NAMALWA (cell line): Measurements from ENCODE around the gene CALHM4.

Experiments
- DNase-seq: peaks from one replicate; pipeline ENCODE4 v3.0.0-alpha.2; 2015; ENCODE audit warnings: low spot score

The CALHM4 gene

DNA sequence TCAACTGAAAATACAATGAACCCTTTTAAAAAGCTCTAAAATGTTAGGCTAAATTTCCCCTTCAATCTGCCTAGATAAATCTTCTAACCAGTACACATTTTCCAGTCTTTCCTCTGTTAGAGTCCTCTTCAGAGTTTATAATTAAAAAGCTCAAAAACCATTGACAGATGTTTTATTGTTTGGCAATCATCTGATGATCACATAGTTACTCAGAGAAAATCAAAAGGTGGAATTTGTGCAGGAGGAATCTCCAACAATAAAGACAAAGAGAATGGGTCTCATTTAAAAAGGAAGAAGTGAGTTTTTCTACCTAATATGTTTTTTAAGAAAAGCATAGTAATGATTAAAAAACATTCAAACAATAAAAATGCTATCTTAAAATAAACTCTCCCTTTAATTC, 11.1 kb upstream of the CALHM4 start:
- no peak for DNase-seq

DNA sequence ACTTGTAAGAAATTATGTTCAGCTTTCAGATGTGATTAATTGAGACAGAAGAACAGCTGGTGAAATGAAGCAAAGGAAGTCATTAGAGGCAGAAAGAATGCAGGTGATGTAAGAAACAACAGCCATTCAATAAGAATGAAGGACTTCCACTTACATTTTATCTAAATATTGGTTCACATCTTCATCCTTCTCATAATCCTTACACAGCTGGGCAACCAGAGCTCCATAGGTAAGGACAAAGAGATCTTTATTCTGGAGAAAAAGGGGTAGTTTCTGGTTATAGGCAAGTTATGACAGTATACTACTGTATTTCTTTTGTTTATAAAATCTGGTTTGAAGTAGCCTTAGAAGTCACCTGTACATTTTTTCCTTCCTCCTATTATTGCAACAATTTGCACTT, 10.4 kb upstream of the CALHM4 start:
- DNase-seq: no peak

DNA sequence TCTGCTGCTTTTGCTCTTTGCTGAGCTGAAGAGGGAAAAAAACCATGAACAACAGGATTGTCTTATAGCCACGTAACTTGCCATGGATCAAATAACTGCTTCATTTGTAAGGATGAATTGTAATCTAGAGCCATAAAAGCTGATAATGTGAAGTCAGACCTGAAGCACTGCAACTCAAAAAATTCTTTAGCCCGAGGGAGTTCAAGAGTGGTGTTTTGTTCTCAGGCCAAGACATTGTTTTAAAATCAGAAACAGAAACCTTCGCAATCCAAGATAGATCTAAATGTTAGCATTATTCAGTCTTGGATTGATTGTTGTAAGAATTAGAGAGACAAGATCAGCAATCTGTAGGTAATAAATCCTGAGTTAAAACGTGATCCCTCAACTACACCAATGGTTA, 7.9 kb upstream of the CALHM4 start, which contains the start of gene TRAPPC3L:
Gene TRAPPC3L (minus strand): TSS at position 34 of the 400 bp plus-strand sequence. CDS start 170 bp downstream, outside the sequence.
- no peak for DNase-seq

DNA sequence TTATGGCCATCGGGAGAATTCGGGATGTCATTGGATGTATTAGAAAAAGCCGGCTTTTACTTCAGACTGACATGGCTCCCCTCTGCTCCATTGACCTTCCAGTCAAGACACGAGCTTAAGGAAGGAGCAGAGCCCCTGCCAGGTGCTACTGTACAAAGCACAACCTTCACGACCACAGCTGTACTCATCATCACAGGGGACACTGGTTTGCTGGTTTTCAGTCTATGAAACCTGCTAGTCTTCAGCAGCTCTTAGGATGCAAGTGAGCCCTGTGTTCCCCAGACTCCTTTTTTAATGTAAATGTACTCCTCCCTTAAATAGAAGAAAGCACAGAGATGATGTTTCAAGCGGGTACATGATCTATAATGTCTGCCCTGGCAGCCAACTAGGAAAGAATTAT, 6.2 kb upstream of the CALHM4 start:
- DNase-seq: no peak

DNA sequence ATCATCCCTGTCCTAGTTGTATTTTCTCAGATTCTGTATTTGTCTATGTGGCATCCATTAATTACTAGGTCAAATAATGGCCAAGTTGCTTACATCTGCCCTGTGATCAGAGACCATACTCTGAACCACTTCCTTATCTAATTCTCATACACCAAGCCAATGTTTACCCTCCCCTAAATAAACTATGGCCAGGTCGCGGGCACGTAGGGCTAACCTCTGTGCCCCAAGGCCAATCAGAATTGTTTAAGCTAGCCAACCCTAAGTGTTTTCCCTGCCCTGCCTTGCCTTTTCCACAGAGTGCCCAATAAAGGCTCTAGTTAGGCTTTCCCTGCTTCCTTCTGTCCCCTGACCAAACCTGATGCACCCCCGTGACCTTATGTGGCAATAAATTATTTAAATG, 2.8 kb upstream of the CALHM4 start:
- DNase-seq: no peak

DNA sequence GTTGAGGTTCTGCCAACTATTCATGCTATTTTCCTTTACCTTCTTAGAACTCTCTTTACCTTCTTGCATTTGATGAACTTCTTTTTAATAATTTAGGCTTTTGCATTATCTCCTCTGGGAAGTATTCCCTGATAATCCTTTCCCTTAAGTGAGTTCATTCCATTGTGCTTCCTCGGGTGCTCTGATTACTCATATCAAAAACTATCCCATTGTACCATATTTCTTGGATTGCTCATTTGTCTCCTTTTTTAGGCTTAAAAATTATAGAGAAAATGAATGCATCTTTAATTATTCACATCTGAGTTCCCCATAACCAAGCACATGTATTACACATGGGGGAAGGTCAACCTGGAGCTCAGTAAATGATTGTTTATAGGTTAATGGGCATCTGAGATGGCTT, 2.5 kb downstream of the CALHM4 start:
- no peak for DNase-seq

DNA sequence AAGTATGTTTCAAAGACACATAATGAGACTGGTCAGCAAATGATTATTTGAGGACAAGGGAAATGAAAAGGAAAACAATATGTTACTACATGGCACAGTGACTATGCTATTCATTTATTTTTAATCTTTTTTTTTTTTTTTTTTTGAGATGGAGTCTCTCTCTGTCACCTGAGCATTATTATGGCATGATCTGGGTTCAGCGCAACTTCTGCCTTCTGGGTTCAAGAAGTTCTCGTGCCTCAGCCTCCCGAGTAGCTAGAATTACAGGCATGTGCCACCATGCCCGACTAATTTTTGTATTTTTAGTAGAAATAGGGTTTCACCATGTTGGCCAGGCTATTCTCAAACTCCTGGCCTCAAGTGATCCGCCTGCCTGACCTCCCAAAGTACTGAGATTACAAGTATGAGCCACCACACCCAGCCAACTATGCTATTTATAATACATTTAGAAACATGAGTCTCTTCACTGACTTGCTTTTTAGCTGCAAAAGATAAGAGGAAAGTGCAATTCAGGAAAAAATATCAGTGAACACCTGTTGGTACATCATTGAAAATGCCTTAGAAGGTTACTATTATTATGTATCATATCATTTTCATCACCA, 3.4 kb downstream of the CALHM4 start:
- DNase-seq: no peak

DNA sequence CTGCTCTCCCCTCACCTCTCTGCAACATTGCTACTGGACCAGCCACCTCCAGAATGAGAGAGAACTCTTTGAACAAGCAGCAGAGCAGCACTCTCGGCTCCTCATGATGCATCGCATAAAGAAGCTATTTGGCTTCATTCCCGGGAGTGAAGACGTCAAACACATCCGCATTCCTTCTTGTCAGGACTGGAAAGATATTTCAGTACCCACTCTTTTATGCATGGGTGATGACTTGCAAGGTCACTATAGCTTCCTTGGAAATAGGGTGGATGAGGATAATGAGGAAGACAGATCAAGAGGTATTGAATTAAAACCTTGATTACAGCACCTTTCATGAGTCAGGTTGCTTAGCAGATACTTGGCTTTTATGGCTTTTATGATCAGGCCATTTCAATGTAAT, 4.3 kb downstream of the CALHM4 start:
- no peak for DNase-seq

DNA sequence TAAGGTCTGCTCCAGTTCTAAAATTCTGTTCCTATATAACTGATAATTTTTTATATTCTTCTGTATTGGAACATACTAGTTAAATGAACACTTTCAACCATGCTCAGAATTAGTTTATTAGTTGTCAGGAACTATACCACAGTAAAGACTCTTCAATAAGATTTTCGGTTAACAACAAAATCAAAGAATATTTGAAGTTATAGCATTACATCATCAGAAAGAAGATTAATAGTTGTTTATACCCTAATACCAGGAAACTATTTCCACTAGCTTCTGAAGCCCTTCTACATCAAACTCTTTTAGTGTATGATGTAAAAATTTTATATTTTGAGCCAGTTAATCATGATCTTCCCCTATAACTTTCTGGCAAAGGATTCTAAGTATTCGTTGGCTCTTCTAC, 6.6 kb downstream of the CALHM4 start:
- DNase-seq: no peak

DNA sequence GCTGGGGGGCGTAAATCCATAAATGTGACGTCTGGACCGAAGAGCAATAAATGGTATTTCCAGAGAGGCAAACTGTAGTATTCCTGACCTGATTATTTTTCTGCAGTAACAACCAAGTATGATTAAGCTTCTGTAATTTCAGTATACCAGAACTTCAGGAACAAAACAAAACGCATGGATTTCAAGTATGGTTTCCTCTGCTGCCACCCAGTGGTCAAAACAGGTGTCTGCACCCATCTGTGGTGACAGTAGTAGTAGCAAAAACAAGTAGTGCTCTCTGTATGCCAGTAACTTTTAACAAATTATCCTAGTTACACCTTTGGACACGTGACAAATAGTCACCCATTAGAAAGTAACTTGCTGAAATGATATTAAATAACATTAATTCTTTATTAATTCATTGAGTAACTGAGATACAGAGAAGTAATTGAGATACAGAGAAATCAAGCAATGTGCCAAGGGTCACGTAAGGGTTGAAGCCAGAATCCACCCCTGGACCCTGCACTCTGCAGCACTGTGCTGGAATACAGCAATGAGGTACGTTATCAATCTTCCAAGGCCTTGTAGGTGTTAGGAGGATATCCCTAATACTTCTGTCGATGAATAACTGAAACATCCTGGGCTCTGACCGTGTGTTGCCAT, 7.9 kb downstream of the CALHM4 start:
- peak; percentile 82 for DNase-seq

DNA sequence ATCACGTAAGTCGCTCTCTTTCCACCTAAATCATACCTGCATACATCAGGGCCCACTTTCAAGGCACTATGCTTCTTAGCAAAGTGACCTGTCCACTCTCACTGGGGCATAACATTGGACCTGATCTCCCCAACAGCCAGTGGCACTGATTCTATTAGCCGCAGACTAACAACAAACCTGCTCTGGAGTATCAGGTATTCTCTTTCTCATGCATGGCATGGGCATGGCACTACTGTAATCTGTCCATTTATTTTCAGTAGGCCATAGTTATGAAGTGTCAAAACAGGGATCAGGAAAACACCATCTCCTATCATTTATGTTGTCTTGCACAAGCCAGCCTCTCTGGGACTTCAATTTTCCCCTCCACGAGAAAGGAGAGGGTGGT, 8.5 kb downstream of the CALHM4 start:
- no peak for DNase-seq

DNA sequence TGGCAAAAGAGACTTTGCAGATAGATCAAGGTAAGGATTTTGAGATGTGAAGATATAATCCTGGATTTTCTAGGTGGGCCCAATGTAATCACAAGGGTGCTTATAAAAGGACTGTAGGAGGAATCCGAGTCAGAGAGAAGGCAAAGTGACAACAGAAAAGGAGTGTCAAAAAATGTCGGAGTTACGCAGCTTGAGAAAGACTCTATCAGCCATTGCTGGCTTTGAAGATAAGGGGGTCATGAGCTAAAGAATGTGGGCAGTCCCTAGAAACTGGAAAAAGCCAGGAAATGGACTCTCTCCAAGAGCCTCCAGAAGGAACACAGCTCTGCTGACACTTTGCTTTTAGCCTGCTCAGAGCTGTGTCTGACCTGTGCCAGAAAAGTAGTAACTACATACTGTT, 9.1 kb downstream of the CALHM4 start:
- DNase-seq: no peak

DNA sequence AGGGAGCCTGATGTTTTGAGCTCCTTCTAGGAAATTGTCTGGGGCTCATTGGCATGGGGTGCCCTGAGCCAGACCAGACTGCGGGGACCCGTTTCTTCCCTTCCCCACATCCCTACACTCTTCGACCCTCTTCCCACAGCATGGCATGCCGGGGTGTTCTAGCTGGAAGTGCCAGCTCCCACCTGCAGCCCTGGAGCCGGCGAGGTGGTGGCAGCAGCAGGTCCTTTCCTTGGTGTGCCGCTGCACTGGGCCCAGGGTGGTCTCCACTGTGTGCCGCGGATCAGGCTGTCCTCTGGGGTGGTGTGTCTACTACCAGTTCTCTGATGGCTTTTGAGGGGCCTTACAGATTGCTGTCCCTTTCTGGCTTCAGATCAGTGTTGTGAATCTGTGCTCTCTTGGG, 10.3 kb downstream of the CALHM4 start:
- no peak for DNase-seq

DNA sequence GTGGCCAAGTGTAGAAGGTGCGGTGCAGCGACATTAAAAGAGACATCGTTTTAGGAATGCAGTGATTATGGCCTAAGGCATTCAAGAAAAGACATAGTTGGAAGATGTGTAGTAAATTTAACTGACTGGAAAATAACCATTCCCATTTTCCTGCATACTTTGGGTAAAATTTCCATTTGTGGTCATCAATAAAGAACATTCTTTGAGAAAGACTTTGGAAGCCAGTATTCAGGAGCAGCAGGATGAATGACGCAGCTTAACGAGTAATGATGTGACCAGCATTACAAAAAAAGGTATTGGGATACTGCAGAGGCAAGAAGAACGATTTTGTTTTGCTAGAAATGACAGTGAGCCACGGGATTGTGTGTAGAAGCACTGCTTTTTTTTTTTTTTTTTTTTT, 10.8 kb downstream of the CALHM4 start:
- DNase-seq: no peak

DNA sequence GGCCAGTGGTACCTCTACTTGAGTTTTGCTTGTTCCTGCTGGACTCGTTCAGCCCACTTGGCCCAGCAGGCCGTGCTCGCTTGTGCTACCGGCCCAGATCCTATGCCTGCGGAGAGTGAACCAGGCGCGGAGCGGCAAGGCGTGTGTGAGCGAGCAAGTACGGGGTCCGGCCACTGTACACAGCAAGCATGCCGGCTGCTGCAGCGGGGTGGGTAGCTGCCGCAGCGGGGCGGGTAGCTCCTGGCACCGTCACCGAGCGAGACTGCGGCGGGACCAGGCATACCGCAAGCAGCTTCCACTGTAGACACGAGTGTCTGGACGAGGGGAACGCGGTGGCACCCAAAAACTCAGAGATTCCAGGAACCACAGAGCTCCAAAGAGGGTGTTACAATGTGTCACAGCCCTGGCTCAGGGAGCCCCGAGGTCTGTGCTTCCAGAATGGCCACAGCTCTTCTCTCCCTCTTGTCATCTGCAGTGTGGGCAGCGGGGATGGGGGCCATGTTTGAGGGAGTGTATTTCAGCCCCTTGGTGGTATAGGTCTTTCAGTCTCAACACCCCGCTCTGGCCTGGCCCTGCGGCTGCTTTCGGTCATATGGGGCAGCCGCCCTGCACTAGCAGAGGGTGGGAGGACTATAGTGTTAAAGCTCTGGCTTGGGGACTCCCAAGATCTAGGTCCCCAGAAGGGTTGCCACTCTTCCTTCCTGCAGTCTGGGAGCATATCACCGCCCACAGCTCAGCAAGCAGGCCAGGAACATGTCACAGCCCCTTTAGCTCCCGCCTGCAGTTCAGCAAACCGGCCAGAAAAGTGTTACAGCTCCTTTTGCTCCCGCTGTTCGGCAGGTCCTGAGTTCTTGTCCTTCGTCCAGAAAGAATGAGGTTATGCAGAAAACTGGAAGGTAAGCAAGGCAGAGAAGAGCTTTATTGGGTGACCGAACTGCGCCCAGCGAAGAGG, 11.6 kb downstream of the CALHM4 start:
- DNase-seq: no peak

DNA sequence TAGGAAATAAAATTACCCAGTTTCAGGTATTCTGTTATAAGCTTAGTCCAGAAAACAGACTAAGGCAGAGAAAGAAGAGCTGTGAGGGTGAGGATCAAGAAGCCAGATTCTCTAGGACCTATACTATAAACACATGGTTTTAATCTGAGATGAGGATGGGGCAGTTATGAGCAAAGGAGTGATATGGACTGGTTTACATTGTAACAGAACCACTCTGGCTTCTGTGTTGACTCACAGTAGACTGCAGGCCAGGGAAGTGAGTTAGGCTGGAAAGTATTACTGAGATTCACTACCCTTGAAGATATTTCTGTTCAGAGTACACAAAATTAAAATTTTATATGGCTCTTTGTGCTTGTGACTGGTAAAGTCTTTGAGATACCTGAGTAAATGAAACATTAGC, 14.6 kb downstream of the CALHM4 start:
- DNase-seq: no peak

DNA sequence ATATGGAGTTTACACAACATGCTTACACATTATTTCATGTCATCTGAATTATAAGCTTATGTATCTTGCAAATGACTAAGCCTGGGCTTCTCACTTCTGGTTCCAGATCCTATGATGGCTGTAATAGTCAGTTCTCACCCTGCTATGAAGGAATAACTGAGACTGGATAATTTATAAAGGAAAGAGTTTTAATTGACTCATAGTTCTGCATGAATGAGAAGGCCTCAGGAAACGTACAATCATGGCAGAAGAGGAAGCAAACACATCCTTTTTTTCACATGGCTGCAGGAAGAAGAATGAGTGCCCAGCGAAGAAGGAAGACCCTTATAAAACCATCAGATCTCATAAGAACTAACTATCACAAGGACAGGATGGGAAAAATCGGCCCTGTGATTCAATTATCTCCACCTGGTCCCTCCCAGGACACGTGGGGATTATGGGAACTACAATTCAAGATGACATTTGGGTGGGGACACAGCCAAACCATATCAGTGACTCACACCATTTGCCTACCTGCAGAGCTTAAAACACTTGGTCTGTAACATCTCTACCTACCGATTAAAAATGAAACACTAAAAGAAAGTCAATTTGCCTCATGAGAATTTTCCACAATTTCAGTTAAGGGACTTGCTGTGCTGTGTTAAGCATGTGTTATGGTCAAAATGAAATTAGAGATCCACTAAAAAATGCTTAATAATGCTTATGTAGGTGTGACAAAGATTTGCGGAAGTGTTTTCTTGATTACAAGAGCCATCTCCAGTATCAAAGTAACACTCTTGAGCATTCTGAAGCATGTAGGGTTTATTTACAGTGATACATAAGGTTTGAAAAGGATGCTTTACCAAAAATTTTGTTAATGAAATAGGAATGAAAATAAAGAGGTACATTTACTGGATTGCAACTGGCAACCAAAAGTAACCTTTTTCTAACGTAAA, 15.5 kb downstream of the CALHM4 start:
- DNase-seq: peak; percentile 15

DNA sequence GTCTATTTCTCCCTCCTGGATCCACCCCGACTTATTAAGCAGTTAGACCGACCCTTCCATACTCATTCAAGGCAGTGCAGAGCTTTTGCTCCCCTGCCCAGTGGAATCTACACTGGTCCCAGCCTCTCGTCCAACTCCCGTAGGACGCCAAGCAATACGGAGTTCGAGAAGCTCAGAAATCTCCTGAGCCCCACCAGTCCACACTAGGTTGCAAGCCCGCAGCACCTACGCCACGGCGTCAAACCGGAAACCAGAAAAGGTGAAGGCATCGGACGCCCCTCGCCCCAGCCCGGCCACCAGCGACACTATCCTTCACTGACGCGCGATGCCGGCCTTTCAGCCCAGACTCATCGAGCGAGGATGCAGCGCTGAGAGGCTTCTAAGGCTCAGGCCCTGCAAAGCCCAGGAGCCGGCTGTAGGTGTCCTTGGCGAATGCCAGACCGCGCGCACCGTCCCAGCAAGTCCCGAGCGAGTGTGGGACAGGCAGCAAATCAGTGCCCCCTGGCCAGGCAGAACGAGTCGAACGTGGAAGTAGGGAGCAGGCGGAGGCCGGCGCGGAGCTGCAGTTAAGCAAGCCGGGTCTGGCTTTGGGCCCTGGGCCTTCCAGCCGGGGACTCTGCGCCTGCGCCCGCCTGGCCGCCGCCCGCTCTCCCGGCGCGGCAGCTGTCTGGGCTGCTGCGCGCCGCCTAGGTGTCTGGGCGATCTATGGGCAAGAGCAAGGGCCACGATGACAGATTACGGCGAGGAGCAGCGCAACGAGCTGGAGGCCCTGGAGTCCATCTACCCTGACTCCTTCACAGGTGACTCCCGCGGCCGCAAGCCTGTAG, 17.5 kb downstream of the CALHM4 start, which contains the start of gene RWDD1:
Gene RWDD1 (plus strand): TSS at position 649 of the 827 bp plus-strand sequence. CDS start 79 bp downstream, at position 728.
- peak; percentile 99 for DNase-seq

DNA sequence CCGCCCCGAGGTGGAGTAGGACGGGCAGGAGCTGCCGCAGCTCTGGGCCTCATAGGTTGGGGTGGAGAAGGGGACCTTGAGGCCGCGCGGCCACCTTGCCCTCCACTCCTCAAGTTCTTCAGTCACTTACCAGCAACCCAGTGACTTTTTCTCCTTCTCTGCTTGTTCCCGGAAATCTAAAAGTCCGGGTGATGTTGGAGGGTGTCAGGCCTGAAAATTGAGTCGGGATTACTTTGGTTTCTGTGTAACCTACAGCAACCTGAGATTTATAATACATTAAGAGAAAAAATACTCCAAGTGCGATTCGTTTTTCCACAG, 18.1 kb downstream of the CALHM4 start:
- no peak for DNase-seq

DNA sequence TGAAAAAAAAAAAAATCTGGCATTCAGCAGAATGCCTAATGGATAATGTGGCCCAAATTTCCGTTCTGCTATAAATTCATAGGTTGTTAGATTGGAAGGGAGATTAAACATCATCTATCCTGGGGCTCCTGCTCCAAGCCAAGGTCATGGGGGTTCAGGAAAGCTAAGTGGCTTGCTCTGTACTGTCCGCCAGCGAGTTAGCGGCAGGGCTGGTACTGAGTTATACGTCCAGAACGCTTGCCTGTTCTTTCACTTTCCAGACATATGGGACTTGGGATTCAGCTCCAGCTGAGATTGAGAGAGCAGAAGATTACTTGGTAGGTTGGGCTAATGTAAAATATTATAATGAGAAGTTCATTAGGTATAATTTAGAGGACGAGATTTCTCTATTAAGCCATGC, 18.6 kb downstream of the CALHM4 start:
- DNase-seq: peak; percentile 39

DNA sequence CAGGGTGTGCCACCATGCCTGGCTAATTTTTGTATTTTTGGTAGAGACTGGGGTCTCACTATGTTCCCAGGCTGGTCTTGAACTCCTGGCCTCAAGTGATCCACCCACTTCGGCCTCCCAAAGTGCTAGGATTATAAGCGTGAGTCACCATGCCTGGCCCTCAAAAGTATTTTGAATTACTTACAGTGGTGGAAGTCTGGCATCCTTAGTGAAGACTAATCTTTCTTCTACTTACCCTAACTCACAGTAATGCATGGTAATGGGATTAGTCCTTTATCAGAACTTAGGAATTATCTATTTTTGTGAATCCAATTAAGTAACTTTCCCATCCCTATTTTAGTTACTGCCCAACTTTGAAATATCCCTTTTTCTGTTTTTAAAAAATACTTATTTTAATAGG, 21.7 kb downstream of the CALHM4 start:
- no peak for DNase-seq
